Hypothalamus (tissue), 51 donors: Measurements from ENCODE around the gene TOGARAM1.

Experiments used
- DNase-seq, 51 donors: peaks; one replicate each; lab custom pipeline; 2025; lab: John Stamatoyannopoulos, UW

TOGARAM1 gene, protein sequence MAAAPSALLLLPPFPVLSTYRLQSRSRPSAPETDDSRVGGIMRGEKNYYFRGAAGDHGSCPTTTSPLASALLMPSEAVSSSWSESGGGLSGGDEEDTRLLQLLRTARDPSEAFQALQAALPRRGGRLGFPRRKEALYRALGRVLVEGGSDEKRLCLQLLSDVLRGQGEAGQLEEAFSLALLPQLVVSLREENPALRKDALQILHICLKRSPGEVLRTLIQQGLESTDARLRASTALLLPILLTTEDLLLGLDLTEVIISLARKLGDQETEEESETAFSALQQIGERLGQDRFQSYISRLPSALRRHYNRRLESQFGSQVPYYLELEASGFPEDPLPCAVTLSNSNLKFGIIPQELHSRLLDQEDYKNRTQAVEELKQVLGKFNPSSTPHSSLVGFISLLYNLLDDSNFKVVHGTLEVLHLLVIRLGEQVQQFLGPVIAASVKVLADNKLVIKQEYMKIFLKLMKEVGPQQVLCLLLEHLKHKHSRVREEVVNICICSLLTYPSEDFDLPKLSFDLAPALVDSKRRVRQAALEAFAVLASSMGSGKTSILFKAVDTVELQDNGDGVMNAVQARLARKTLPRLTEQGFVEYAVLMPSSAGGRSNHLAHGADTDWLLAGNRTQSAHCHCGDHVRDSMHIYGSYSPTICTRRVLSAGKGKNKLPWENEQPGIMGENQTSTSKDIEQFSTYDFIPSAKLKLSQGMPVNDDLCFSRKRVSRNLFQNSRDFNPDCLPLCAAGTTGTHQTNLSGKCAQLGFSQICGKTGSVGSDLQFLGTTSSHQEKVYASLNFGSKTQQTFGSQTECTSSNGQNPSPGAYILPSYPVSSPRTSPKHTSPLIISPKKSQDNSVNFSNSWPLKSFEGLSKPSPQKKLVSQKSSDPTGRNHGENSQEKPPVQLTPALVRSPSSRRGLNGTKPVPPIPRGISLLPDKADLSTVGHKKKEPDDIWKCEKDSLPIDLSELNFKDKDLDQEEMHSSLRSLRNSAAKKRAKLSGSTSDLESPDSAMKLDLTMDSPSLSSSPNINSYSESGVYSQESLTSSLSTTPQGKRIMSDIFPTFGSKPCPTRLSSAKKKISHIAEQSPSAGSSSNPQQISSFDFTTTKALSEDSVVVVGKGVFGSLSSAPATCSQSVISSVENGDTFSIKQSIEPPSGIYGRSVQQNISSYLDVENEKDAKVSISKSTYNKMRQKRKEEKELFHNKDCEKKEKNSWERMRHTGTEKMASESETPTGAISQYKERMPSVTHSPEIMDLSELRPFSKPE (N-terminal part only)

GRCh38 chr14:44961554-44962333, at the start of gene TOGARAM1, which contains the start of gene KLHL28:
TSS of gene TOGARAM1 (plus strand) at chr14:44962190. CDS start at chr14:44962422, 232 bp downstream.
TSS of gene KLHL28 (minus strand) at chr14:44961947. CDS start at chr14:44945928, 16,019 bp downstream.
- DNase-seq, result peak; percentile 73 to 100 (median 98)

- no peak for DNase-seq
These were observed 47.1 kb upstream of the TOGARAM1 start for GRCh38 chr14:44914849-44915248.

DNA sequence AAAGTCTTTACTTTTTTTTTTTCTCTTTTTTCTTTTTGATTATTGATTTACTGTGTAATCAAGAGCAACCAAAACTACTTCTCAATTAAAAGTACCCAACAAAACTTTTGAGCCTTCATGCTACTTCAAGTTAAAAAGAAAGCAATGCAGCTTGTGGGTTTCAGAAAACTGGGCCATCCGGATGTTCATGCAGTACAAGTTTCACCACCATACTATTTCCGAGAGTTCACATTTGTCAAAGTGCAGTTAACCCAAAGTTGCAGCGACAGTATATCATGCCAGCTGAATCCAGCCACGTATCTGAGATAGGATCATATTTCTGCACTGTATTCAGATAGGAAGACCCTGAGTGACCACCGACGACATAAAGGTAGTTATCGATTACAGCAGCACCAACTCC, 33.2 kb upstream of the TOGARAM1 start:
- DNase-seq, result no peak

GRCh38 chr14:44935155-44935554, 26.8 kb upstream of the TOGARAM1 start:
- no peak for DNase-seq

GRCh38 chr14:44937547-44937946, 24.4 kb upstream of the TOGARAM1 start:
- DNase-seq, result no peak

- no peak for DNase-seq
These were observed 21.8 kb upstream of the TOGARAM1 start for GRCh38 chr14:44940211-44940610.

GRCh38 chr14:44940944-44941343, 21.0 kb upstream of the TOGARAM1 start:
- DNase-seq, result no peak

GRCh38 chr14:44941591-44941990, 20.4 kb upstream of the TOGARAM1 start:
- no peak for DNase-seq

- DNase-seq, result no peak
These were observed 19.6 kb upstream of the TOGARAM1 start for GRCh38 chr14:44942436-44942835.

- DNase-seq, result no peak
These were observed 17.9 kb upstream of the TOGARAM1 start for GRCh38 chr14:44944107-44944506.

- DNase-seq, result no peak
These were observed 16.7 kb upstream of the TOGARAM1 start for GRCh38 chr14:44945264-44945663.

DNA sequence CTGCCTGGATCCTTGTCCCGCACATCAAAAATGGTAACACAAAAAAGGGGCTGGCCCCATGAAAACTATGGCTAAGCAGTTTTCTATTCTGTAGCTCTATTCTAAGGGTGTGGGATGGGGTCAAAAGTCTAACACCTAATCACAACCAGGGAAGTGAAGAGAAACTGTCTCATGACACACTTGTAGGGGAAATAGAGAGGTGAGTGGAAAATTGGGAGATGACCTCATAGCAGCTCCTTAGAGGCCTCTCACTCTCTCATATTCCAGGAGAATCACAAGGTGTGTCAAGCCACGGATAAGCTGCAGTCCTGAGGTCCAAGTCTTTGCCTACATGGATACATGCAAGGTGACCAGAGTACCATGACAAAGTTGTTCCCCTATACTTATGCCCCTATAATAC, 10.9 kb upstream of the TOGARAM1 start:
- DNase-seq, result no peak

DNA sequence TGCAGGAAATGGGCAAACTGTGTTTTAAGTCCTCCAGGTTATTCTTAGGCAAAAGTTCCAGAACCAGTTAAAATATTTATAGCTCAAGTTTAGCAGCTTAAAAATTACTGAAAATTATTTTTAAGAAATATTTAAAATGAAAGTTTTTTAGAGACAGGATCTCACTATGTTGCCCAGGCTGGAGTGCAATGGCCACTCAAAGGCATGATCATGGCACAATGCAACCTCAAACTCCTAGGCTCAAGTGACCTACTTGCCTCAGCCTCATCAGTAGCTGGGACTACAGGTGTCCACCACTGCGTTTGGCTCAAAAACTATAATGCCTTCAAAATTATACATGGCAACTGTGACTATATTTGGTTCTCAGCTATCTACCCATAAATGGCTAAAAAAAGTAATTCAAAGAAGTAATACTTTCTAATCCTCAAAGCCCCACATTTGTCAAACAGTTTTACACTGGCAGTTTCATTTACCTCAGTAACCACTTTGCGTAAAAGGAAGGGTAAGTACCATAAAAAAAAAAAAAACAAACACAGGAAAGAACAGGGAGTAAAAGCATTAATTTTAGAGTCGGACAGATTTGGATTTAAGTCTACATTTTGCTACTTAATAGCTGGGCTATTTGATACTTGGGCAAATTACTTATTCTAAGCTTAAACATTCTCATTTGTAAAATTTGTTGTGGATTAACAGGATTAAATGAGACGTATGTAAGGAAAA, 9.4 kb upstream of the TOGARAM1 start:
- DNase-seq, result no peak

GRCh38 chr14:44954750-44955149, 7.2 kb upstream of the TOGARAM1 start:
- no peak for DNase-seq

DNA sequence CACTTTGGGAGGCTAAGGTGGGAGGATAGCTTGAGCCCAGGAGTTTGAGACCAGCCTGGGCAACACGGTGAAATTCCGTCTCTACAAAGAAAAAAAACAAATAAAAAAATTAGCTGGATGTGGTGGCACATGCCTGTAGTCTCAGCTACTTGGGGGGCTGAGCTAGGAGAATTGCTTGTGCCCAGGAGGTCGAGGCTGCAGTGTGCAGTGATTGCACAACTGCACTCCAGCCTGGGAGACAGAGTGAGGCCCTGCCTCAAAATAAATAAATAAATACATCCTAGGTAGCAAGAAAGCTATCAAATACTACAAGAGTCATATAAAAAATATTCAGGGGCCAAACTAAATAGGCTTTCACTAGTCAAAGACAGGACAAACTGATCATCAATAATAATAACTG, 6.5 kb upstream of the TOGARAM1 start:
- DNase-seq, result no peak

- DNase-seq, result no peak
These were observed 5.1 kb upstream of the TOGARAM1 start for GRCh38 chr14:44956866-44957265.

DNA sequence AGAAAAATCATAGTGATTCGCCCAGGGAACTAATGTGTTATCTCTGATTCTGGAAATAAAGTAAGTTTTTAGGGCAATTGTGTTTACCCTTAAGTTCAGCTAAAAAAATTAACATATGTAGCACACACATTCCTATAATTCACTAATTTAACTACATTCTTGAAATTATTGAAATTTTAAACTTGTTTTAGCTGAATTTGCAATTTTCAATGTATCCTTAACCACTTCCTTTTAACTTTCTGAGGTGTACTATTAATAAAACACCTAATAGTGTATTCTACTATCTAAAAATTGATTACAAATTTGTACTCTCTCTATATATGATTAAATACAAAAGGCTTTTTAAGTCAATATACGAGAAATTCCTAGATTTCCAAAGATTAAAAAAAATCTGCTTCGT, 2.5 kb upstream of the TOGARAM1 start:
- DNase-seq, result no peak

- no peak for DNase-seq
These were observed 1.8 kb upstream of the TOGARAM1 start for GRCh38 chr14:44960146-44960545.

DNA sequence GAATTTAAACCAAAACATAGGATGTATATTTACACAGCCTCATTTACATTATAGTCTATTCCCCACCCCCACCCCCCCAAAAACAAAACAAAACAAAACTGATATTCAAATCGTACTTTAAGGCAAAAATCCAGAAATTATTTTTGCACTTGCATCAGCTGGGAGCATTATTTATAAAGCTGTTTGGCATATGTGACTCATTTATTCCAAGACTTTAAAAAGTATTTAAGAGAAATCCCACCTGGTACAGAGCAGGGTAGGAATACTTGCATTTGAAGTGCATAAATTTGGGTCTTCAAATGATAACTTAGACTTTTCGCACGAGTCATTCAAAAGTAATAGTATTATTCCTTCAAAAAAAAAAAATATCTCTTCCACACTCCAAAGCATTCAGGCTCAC, 1.3 kb upstream of the TOGARAM1 start:
- DNase-seq, result no peak
